ENCODE data around the gene LHFPL5. TPM values are rescaled to one million over a fixed set of nuclear protein-coding genes. Genes with fewer than 3 reads are reported as not detected.

LHFPL5 gene
- total and polyA plus RNA-seq, 2 donors from 2014 or later, result 0.47 TPM; not detected in 1

GRCh38 chr6:35784200-35784599 is 21.0 kb upstream of the LHFPL5 start:
- no peak for TF ChIP-seq CTCF (IDR thresholded peaks at IDR 0.05; ENCODE audit: borderline replicate concordance, extremely low read depth, insufficient read depth)
- Histone ChIP-seq H3K27ac (ENCODE audit: low read depth in 2 of 2, low read length in 2 of 2) (no peak overlapping the region), H3K36me3 (ENCODE audit: control insufficient read depth in 2 of 3, insufficient read depth in 3 of 3, low read length in 3 of 3) (no peaks in the 10 kb centered on the region), H3K27me3 (ENCODE audit: control insufficient read depth, insufficient read depth, low read length) (no peaks in the 10 kb centered on the region), H3K4me1 (ENCODE audit: control insufficient read depth in 2 of 3, insufficient read depth in 2 of 3, low read depth in 1 of 3, low read length in 3 of 3) (no peaks in the 10 kb centered on the region), H3K4me3 (ENCODE audit: low read length in 3 of 3) (no peak overlapping the region), H3K9me3 (ENCODE audit: control insufficient read depth in 2 of 3, insufficient read depth in 1 of 3, low read length in 3 of 3) (no peaks in the 10 kb centered on the region), H3K9ac (ENCODE audit: low read length in 3 of 3) (no peak overlapping the region)
- intact Hi-C loops (cut with DNase I), result no loop called here
- FAIRE-seq (no peak), DNase-seq (peak in 3 of 5 donors; percentile 32 to 60 (median 41))

GRCh38 chr6:35786272-35786671 is 18.9 kb upstream of the LHFPL5 start:
- H3K9me3 ChIP-seq (ENCODE audit: control insufficient read depth in 2 of 3, insufficient read depth in 1 of 3, low read length in 3 of 3), result no peaks in the 10 kb centered on the region
- H3K4me1 ChIP-seq (ENCODE audit: control insufficient read depth in 2 of 3, insufficient read depth in 2 of 3, low read depth in 1 of 3, low read length in 3 of 3), result no peaks in the 10 kb centered on the region
- FAIRE-seq, result no peak
- no peak overlapping the region for H3K4me3 ChIP-seq (ENCODE audit: low read length in 3 of 3)
- H3K27ac ChIP-seq (ENCODE audit: low read depth in 2 of 2, low read length in 2 of 2), result no peak overlapping the region
- H3K27me3 ChIP-seq (ENCODE audit: control insufficient read depth, insufficient read depth, low read length), result no peaks in the 10 kb centered on the region
- intact Hi-C loops (cut with DNase I), result no loop called here
- no peak for DNase-seq
- no peak overlapping the region for H3K9ac ChIP-seq (ENCODE audit: low read length in 3 of 3)
- no peak for TF ChIP-seq CTCF (IDR thresholded peaks at IDR 0.05; ENCODE audit: borderline replicate concordance, extremely low read depth, insufficient read depth)
- no peaks in the 10 kb centered on the region for H3K36me3 ChIP-seq (ENCODE audit: control insufficient read depth in 2 of 3, insufficient read depth in 3 of 3, low read length in 3 of 3)

- H3K27me3 ChIP-seq (ENCODE audit: control insufficient read depth, insufficient read depth, low read length), result no peaks in the 10 kb centered on the region
- intact Hi-C loops (cut with DNase I), result no loop called here
- no peak for TF ChIP-seq CTCF (IDR thresholded peaks at IDR 0.05; ENCODE audit: borderline replicate concordance, extremely low read depth, insufficient read depth)
- no peak for FAIRE-seq
- no peak overlapping the region for H3K9ac ChIP-seq (ENCODE audit: low read length in 3 of 3)
- no peak overlapping the region for H3K27ac ChIP-seq (ENCODE audit: low read depth in 2 of 2, low read length in 2 of 2)
- H3K36me3 ChIP-seq (ENCODE audit: control insufficient read depth in 2 of 3, insufficient read depth in 3 of 3, low read length in 3 of 3), result no peaks in the 10 kb centered on the region
- peak in 4 of 5 donors; percentile 53 to 64 (median 55) for DNase-seq
- H3K9me3 ChIP-seq (ENCODE audit: control insufficient read depth in 2 of 3, insufficient read depth in 1 of 3, low read length in 3 of 3), result no peaks in the 10 kb centered on the region
- no peak overlapping the region for H3K4me3 ChIP-seq (ENCODE audit: low read length in 3 of 3)
- H3K4me1 ChIP-seq (ENCODE audit: control insufficient read depth in 2 of 3, insufficient read depth in 2 of 3, low read depth in 1 of 3, low read length in 3 of 3), result no peaks in the 10 kb centered on the region
Observed at GRCh38 chr6:35786810-35787209, 18.3 kb upstream of the LHFPL5 start.

Data from kidney (tissue), 14 donors.